HepG2 (cell line): Measurements from ENCODE around the gene MYCBP2. TPM values are rescaled to one million over a fixed set of nuclear protein-coding genes. Genes with fewer than 3 reads are reported as not detected.

Experiments
- ATAC-seq: fragments of 200-7000 bp; cut with Tn5 transposase; 3 replicates; pipeline ENCODE4 v1.9.1; 2020; ENCODE audit warnings: mild to moderate bottlenecking, moderate library complexity
- BruUV-seq: library from RNA; stranded (reverse); fragments of 400-500 nt; replicated peaks from 2 replicates; lab custom pipeline; 2021; lab: Mats Ljungman, UMichigan
- CTCF ChIA-PET: fragments of 300-600 bp; formaldehyde crosslinking; extraction: SDS; loops from one replicate; lab custom pipeline; 2021; ENCODE audit warnings: low total read pairs, inconsistent platforms, low intra/inter-chr PET ratio; lab: Yijun Ruan, JAX
- POLR2A ChIA-PET: fragments of 350-600 bp; sonication (Branson Sonifier 250); formaldehyde crosslinking; loops from one replicate; lab custom pipeline; 2020; ENCODE audit warnings: antibody characterized with exemption, inconsistent platforms; lab: Yijun Ruan, JAX
- DNase-seq: peaks from one replicate; pipeline ENCODE4 v3.0.0-alpha.2; 2015; ENCODE audit warnings: low spot score
- FAIRE-seq: peaks from 3 replicates; lab custom pipeline; 2011; peaks lifted over from hg19 to GRCh38; lab: Jason Lieb, UNC
- H2AFZ ChIP-seq: one replicate; pipeline ENCODE4 v1.6.1; 2011; ENCODE audit warnings: low read length, inconsistent platforms
- H3K27ac ChIP-seq: fragments of 300-600 bp; 3 replicates; pipeline ENCODE4 v1.8.0; 2011; ENCODE audit warnings: mixed run types, mild to moderate bottlenecking, mixed read lengths, low read length, inconsistent platforms; ENCODE audit not compliant: insufficient read depth; ENCODE audit errors: extremely low read length
- H3K27me3 ChIP-seq, 2 experiments: fragments of 200-600 bp in 1 of 2; 2 replicates in 1 of 2; 3 replicates in 1 of 2; pipeline versions ENCODE4 v1.6.0 to v1.8.0; 2011; ENCODE audit warnings: low read length in 2 of 2, mild to moderate bottlenecking in 2 of 2, moderate library complexity in 2 of 2, inconsistent platforms in 1 of 2; ENCODE audit not compliant: insufficient read depth in 2 of 2, control insufficient read depth in 1 of 2
- H3K36me3 ChIP-seq, 2 experiments: fragments of 200-600 bp in 1 of 2; replicated peaks in 1 of 2; 2 replicates in 1 of 2; 3 replicates in 1 of 2; pipeline versions ENCODE4 v1.5.1 to v1.8.0; 2011; ENCODE audit warnings: low read length in 2 of 2, inconsistent platforms in 1 of 2; ENCODE audit not compliant: insufficient read depth in 2 of 2, control insufficient read depth in 1 of 2
- H3K4me1 ChIP-seq: 2 replicates; pipeline ENCODE4 v1.5.1; 2012; ENCODE audit warnings: low read length, inconsistent platforms; ENCODE audit not compliant: insufficient read depth
- H3K4me2 ChIP-seq: 2 replicates; pipeline ENCODE4 v1.6.0; 2011; ENCODE audit warnings: low read depth, low read length, inconsistent platforms
- H3K4me3 ChIP-seq, 3 experiments: fragments of 200-600 bp in 1 of 3; sonication (generic), shearing (Covaris generic) in 1 of 3; replicated peaks in 1 of 3; 2 replicates each; pipeline ENCODE4 v1.5.1; 2011 to 2016; ENCODE audit warnings: low read length in 3 of 3, inconsistent platforms in 2 of 3, low read depth in 2 of 3, mild to moderate bottlenecking in 2 of 3, control low read depth in 1 of 3, mixed read lengths in 1 of 3; ENCODE audit not compliant: insufficient read depth in 1 of 3
- H3K79me2 ChIP-seq: one replicate; pipeline ENCODE4 v1.6.1; 2011; ENCODE audit warnings: low read length, inconsistent platforms; ENCODE audit not compliant: insufficient read depth
- H3K9ac ChIP-seq: 2 replicates; pipeline ENCODE4 v1.6.0; 2011; ENCODE audit warnings: mild to moderate bottlenecking, low read depth, low read length, inconsistent platforms; ENCODE audit not compliant: insufficient read depth
- H3K9me3 ChIP-seq: 2 replicates; pipeline ENCODE4 v1.5.1; 2012; ENCODE audit warnings: mild to moderate bottlenecking, low read length
- H4K20me1 ChIP-seq: 2 replicates; pipeline ENCODE4 v1.6.0; 2011; ENCODE audit warnings: inconsistent platforms, mild to moderate bottlenecking, low read length, moderate library complexity; ENCODE audit not compliant: insufficient read depth
- DPF2 ChIP-seq: sonication (generic); formaldehyde crosslinking; IDR thresholded peaks from 2 replicates; pipeline ENCODE4 v1.4.0; 2020; ENCODE audit warnings: mild to moderate bottlenecking, low read depth, missing genetic modification reagents, borderline replicate concordance
- FOXA1 ChIP-seq, 2 experiments: fragments of 450-650 bp in 1 of 2; sonication (generic) in 1 of 2; formaldehyde crosslinking in 1 of 2; IDR thresholded peaks; 2 replicates each; pipeline versions ENCODE4 v1.4.0 to v1.6.1; 2016 to 2020; ENCODE audit warnings: missing genetic modification reagents in 1 of 2
- IRF1 ChIP-seq: sonication (generic); formaldehyde crosslinking; IDR thresholded peaks from 2 replicates; pipeline ENCODE4 v1.4.0; 2020; ENCODE audit warnings: low read depth, mild to moderate bottlenecking, missing genetic modification reagents
- MEF2D ChIP-seq: sonication (generic); formaldehyde crosslinking; IDR thresholded peaks from 2 replicates; pipeline ENCODE4 v1.5.1; 2020; ENCODE audit warnings: mild to moderate bottlenecking, missing genetic modification reagents
- NFYC ChIP-seq: IDR thresholded peaks from 2 replicates; pipeline ENCODE4 v1.6.1; 2016; ENCODE audit warnings: missing genetic modification reagents, missing compliant biosample characterization
- PBX3 ChIP-seq: sonication (generic); formaldehyde crosslinking; IDR thresholded peaks from 2 replicates; pipeline ENCODE4 v1.8.1; 2023; ENCODE audit warnings: missing genetic modification reagents, inconsistent platforms, borderline replicate concordance
- SP5 ChIP-seq: IDR thresholded peaks from 2 replicates; pipeline ENCODE4 v1.6.1; 2016; ENCODE audit warnings: low read depth, borderline replicate concordance
- TBP ChIP-seq: sonication (generic); formaldehyde crosslinking; IDR thresholded peaks from 2 replicates; pipeline ENCODE4 v1.5.0; 2020; ENCODE audit warnings: missing genetic modification reagents
- ZNF34 ChIP-seq: sonication (generic); formaldehyde crosslinking; IDR thresholded peaks from 2 replicates; pipeline ENCODE4 v1.4.0; 2020; ENCODE audit warnings: mild to moderate bottlenecking, missing genetic modification reagents, borderline replicate concordance
- ZNF646 ChIP-seq: sonication (generic); formaldehyde crosslinking; IDR thresholded peaks from 2 replicates; pipeline ENCODE4 v1.9.0; 2021; ENCODE audit warnings: mild to moderate bottlenecking, missing genetic modification reagents
- WGBS: methylation state at CpG from one replicate; pipeline ENCODE4 v1.1.6; 2017; ENCODE audit warnings: low lambda C conversion rate; 5-methylcytosine and 5-hydroxymethylcytosine counted together
- in situ Hi-C: cut with HindIII; loops from 2 replicates; pipeline ENCODE4 v1.10.0; 2017; ENCODE audit warnings: low pct_unique_long_range_greater_than_20kb; ENCODE audit not compliant: extremely low pct_ligation_motif_present
- intact Hi-C: fragments of 100-400 bp; cut with micrococcal nuclease; formaldehyde crosslinking; loops from one replicate; pipeline ENCODE4 v1.10.0; 2022; ENCODE audit not compliant: unreplicated experiment
- polyA plus RNA-seq, 8 experiments: library from polyadenylated mRNA; depleted of rRNA in 3 of 8; stranded (reverse) in 7 of 8; unstranded in 1 of 8; fragments of >200 nt; fragmentation: Illumina TruSeq in 4 of 8; extraction: Trizol in 4 of 8; gene quantifications; 2 replicates each; pipeline versions ENCODE4 v1.2.1 to v1.2.3, GENCODE V29; 2011 to 2016; ENCODE audit warnings: low read depth in 4 of 8, missing spikeins in 1 of 8, mixed read lengths in 1 of 8; ENCODE audit not compliant: insufficient read depth in 1 of 8
- total RNA-seq, 5 experiments: library from RNA; depleted of rRNA; stranded (reverse); fragments of >200 nt; fragmentation: Illumina TruSeq; extraction: Trizol; gene quantifications; 2 replicates each; pipeline ENCODE4 v1.2.3, GENCODE V29; 2016; ENCODE audit warnings: low read depth in 1 of 5
- TF ChIP-seq, protein P1 (sequence below): sonication (generic); formaldehyde crosslinking; IDR thresholded peaks from 2 replicates; pipeline ENCODE4 v1.5.1; 2020; ENCODE audit warnings: mild to moderate bottlenecking, moderate library complexity, missing genetic modification reagents

The MYCBP2 gene
- total and polyA plus RNA-seq, 2 of the 13 experiments (the other 11 are each of a cell fraction or from before 2014, with no cell fraction given), result 16.3 to 35.3 TPM

GRCh38 chr13:77022341-77022740 is 304.6 kb downstream of the MYCBP2 start:
- no peak overlapping the region; the same call in 1 of the 2 replicates for H3K4me2 ChIP-seq
- intact Hi-C loops (loop anchor here (10.0 kb wide), 1 partner anchor 302 kb away; the partner anchor contains the start of gene MYCBP2), in situ Hi-C loops (no loop called here)
- no peak overlapping the region for H2AFZ ChIP-seq
- POLR2A ChIA-PET, result no interaction called here
- no peak overlapping the region for H3K9ac ChIP-seq
- peaks cover 52% of the 10 kb centered on the region for H3K4me1 ChIP-seq
- H3K9me3 ChIP-seq, result no peaks in the 10 kb centered on the region
- ATAC-seq (no peak), FAIRE-seq (no peak), DNase-seq (no peak)
- peaks cover 36% of the 10 kb centered on the region for H4K20me1 ChIP-seq
- H3K79me2 ChIP-seq, result peaks cover 67% of the 10 kb centered on the region
- H3K27ac ChIP-seq, result no peak overlapping the region
- 89% methylated on average over 3 of the region's 3 CpGs for WGBS
- BruUV-seq, result no TSS peak
- no peak overlapping the region for H3K4me3 ChIP-seq
- CTCF ChIA-PET, result no interaction called here
- peaks cover 3 to 21% of the 10 kb centered on the region in 2 experiments; a peak in 4 of 5 replicates for H3K36me3 ChIP-seq
- no peaks in the 10 kb centered on the region; a peak in 1 of 5 replicates for H3K27me3 ChIP-seq
- TF ChIP-seq, protein P1, sequence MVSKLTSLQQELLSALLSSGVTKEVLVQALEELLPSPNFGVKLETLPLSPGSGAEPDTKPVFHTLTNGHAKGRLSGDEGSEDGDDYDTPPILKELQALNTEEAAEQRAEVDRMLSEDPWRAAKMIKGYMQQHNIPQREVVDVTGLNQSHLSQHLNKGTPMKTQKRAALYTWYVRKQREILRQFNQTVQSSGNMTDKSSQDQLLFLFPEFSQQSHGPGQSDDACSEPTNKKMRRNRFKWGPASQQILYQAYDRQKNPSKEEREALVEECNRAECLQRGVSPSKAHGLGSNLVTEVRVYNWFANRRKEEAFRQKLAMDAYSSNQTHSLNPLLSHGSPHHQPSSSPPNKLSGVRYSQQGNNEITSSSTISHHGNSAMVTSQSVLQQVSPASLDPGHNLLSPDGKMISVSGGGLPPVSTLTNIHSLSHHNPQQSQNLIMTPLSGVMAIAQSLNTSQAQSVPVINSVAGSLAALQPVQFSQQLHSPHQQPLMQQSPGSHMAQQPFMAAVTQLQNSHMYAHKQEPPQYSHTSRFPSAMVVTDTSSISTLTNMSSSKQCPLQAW, result no peak
- no peak for TF ChIP-seq FOXA1 (IDR thresholded peaks at IDR 0.05)
- TF ChIP-seq FOXA1 (CRISPR knock-in tag; IDR thresholded peaks at IDR 0.05), result no peak
- no peak for TF ChIP-seq MEF2D (CRISPR knock-in tag)
- no peak for TF ChIP-seq DPF2 (CRISPR knock-in tag)
- no peak for TF ChIP-seq TBP (CRISPR knock-in tag)
- no peak for TF ChIP-seq NFYC
- no peak for TF ChIP-seq IRF1
- TF ChIP-seq ZNF34 (CRISPR knock-in tag), result no peak
- TF ChIP-seq PBX3 (CRISPR knock-in tag), result no peak
- TF ChIP-seq SP5 (CRISPR knock-in tag), result no peak
- no peak for TF ChIP-seq ZNF646
